HEK293 (cell line): ENCODE data around the gene SNAPC2.
A peak's percentile ranks its signal among the peaks of the same experiment; 100 is the strongest.

Source experiments
- CTCF ChIA-PET: fragments of 350-600 bp; formaldehyde crosslinking; extraction: SDS; loops from one replicate; lab custom pipeline; 2021; ENCODE audit warnings: antibody characterized with exemption; lab: Yijun Ruan, JAX
- POLR2A ChIA-PET: fragments of 300-600 bp; formaldehyde crosslinking; extraction: SDS; loops from one replicate; lab custom pipeline; 2020; ENCODE audit warnings: antibody characterized with exemption, inconsistent platforms; lab: Yijun Ruan, JAX
- H3K27ac ChIP-seq: fragments of 200-500 bp; sonication (Bioruptor generic); 2 replicates; pipeline ENCODE4 v1.5.1; 2014; ENCODE audit warnings: low read depth, low read length, control low read depth, inconsistent platforms; ENCODE audit errors: extremely low read depth
- H3K36me3 ChIP-seq, 2 experiments: fragments of 200-500 bp in 1 of 2; sonication (Bioruptor generic) in 1 of 2; 1 replicate in 1 of 2; 2 replicates in 1 of 2; pipeline ENCODE4 v1.5.1; 2014 to 2017; ENCODE audit warnings: inconsistent platforms in 2 of 2, low read length in 2 of 2; ENCODE audit not compliant: control insufficient read depth in 2 of 2, insufficient read depth in 1 of 2
- H3K4me1 ChIP-seq: fragments of 200-500 bp; sonication (Bioruptor generic); 2 replicates; pipeline ENCODE4 v1.5.1; 2014; ENCODE audit warnings: mild to moderate bottlenecking, low read length, inconsistent platforms; ENCODE audit not compliant: control insufficient read depth, insufficient read depth
- H3K4me3 ChIP-seq: 2 replicates; pipeline ENCODE4 v1.5.1; 2011; ENCODE audit warnings: low read depth, mild to moderate bottlenecking, control low read depth, low read length, moderate library complexity
- H3K9me3 ChIP-seq: fragments of 200-500 bp; sonication (Bioruptor generic); 2 replicates; pipeline ENCODE4 v1.5.1; 2014; ENCODE audit warnings: low read depth, low read length, inconsistent platforms; ENCODE audit not compliant: control insufficient read depth, insufficient read depth
- ATF2 ChIP-seq: fragments of 450-650 bp; formaldehyde crosslinking; IDR thresholded peaks from 2 replicates; pipeline ENCODE4 v1.5.1; 2016; ENCODE audit warnings: missing biosample characterization, missing genetic modification characterization, low read depth
- HIC1 ChIP-seq: fragments of 450-650 bp; formaldehyde crosslinking; IDR thresholded peaks from 2 replicates; pipeline ENCODE4 v1.5.1; 2016; ENCODE audit warnings: missing biosample characterization, missing genetic modification characterization
- KLF1 ChIP-seq: fragments of 450-650 bp; formaldehyde crosslinking; IDR thresholded peaks from 2 replicates; pipeline ENCODE4 v1.5.1; 2016; ENCODE audit warnings: missing biosample characterization, missing genetic modification characterization
- KLF16 ChIP-seq: fragments of 450-650 bp; formaldehyde crosslinking; IDR thresholded peaks from 2 replicates; pipeline ENCODE4 v1.5.1; 2017; ENCODE audit warnings: missing biosample characterization, missing genetic modification characterization
- KLF7 ChIP-seq: fragments of 450-650 bp; formaldehyde crosslinking; IDR thresholded peaks from 2 replicates; pipeline ENCODE4 v1.5.1; 2016; ENCODE audit warnings: missing biosample characterization, missing genetic modification characterization, borderline replicate concordance
- TSHZ1 ChIP-seq: fragments of 450-650 bp; formaldehyde crosslinking; IDR thresholded peaks from 2 replicates; pipeline ENCODE4 v1.5.1; 2016; ENCODE audit warnings: missing biosample characterization, missing genetic modification characterization, borderline replicate concordance
- ZBTB1 ChIP-seq: fragments of 450-650 bp; formaldehyde crosslinking; IDR thresholded peaks from 2 replicates; pipeline ENCODE4 v1.5.1; 2016; ENCODE audit warnings: missing biosample characterization, missing genetic modification characterization
- ZBTB21 ChIP-seq: fragments of 450-650 bp; formaldehyde crosslinking; IDR thresholded peaks from 2 replicates; pipeline ENCODE4 v1.5.1; 2017; ENCODE audit warnings: missing biosample characterization, missing genetic modification characterization
- ZFP69B ChIP-seq: fragments of 450-650 bp; formaldehyde crosslinking; IDR thresholded peaks from 2 replicates; pipeline ENCODE4 v1.5.1; 2016; ENCODE audit warnings: missing biosample characterization, missing genetic modification characterization
- ZNF146 ChIP-seq: fragments of 450-650 bp; formaldehyde crosslinking; IDR thresholded peaks from 2 replicates; pipeline ENCODE4 v1.5.1; 2016; ENCODE audit warnings: missing biosample characterization, missing genetic modification characterization
- ZNF2 ChIP-seq: fragments of 450-650 bp; formaldehyde crosslinking; IDR thresholded peaks from 2 replicates; pipeline ENCODE4 v1.5.1; 2016; ENCODE audit warnings: missing biosample characterization, missing genetic modification characterization
- ZNF202 ChIP-seq: fragments of 450-650 bp; formaldehyde crosslinking; IDR thresholded peaks from 2 replicates; pipeline ENCODE4 v1.5.1; 2016; ENCODE audit warnings: missing biosample characterization, missing genetic modification characterization, borderline replicate concordance
- ZNF23 ChIP-seq: fragments of 450-650 bp; formaldehyde crosslinking; IDR thresholded peaks from 2 replicates; pipeline ENCODE4 v1.5.1; 2016; ENCODE audit warnings: missing biosample characterization, missing genetic modification characterization, borderline replicate concordance
- ZNF24 ChIP-seq: fragments of 450-650 bp; formaldehyde crosslinking; IDR thresholded peaks from 2 replicates; pipeline ENCODE4 v1.5.1; 2016; ENCODE audit warnings: missing biosample characterization, missing genetic modification characterization
- ZNF274 ChIP-seq, 2 experiments: fragments of 200-500 bp in 1 of 2; fragments of 450-650 bp in 1 of 2; sonication (Bioruptor generic) in 1 of 2; formaldehyde crosslinking in 1 of 2; IDR thresholded peaks; 2 replicates each; pipeline versions ENCODE4 v1.5.1 to v1.6.1; 2014 to 2016; ENCODE audit warnings: borderline replicate concordance in 1 of 2, inconsistent platforms in 1 of 2, low read length in 1 of 2, missing biosample characterization in 1 of 2, missing genetic modification characterization in 1 of 2
- ZNF394 ChIP-seq: fragments of 450-650 bp; formaldehyde crosslinking; IDR thresholded peaks from 2 replicates; pipeline ENCODE4 v1.5.1; 2016; ENCODE audit warnings: missing biosample characterization, missing genetic modification characterization, mild to moderate bottlenecking, moderate library complexity, borderline replicate concordance
- ZNF624 ChIP-seq: fragments of 450-650 bp; formaldehyde crosslinking; IDR thresholded peaks from 2 replicates; pipeline ENCODE4 v1.5.1; 2017; ENCODE audit warnings: missing biosample characterization, missing genetic modification characterization
- ZNF76 ChIP-seq: fragments of 450-650 bp; formaldehyde crosslinking; IDR thresholded peaks from 2 replicates; pipeline ENCODE4; 2016; ENCODE audit warnings: low read depth, missing biosample characterization, missing genetic modification characterization, borderline replicate concordance
- TF ChIP-seq, protein P1 (sequence below): fragments of 450-650 bp; formaldehyde crosslinking; IDR thresholded peaks from 2 replicates; pipeline ENCODE4 v1.5.1; 2016; ENCODE audit warnings: missing biosample characterization, missing genetic modification characterization
- TF ChIP-seq, protein P2 (sequence below): fragments of 450-650 bp; formaldehyde crosslinking; IDR thresholded peaks from 2 replicates; pipeline ENCODE4 v1.5.1; 2016; ENCODE audit warnings: missing biosample characterization, missing genetic modification characterization

The SNAPC2 gene

GRCh38 chr19:7919610-7920518 is at the start of gene SNAPC2 (continued):
- TF ChIP-seq, protein P1, sequence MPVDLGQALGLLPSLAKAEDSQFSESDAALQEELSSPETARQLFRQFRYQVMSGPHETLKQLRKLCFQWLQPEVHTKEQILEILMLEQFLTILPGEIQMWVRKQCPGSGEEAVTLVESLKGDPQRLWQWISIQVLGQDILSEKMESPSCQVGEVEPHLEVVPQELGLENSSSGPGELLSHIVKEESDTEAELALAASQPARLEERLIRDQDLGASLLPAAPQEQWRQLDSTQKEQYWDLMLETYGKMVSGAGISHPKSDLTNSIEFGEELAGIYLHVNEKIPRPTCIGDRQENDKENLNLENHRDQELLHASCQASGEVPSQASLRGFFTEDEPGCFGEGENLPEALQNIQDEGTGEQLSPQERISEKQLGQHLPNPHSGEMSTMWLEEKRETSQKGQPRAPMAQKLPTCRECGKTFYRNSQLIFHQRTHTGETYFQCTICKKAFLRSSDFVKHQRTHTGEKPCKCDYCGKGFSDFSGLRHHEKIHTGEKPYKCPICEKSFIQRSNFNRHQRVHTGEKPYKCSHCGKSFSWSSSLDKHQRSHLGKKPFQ (tag by site-specific recombination) = no peak
- no peak for TF ChIP-seq ZNF624 (tag by site-specific recombination)

GRCh38 chr19:7870571-7871436 is 49.3 kb upstream of the SNAPC2 start:
- Histone ChIP-seq H3K4me1 (peaks cover 6% of the 10 kb centered on the region), H3K4me3 (no peak overlapping the region), H3K36me3 (no peaks in the 10 kb centered on the region), H3K9me3 (no peaks in the 10 kb centered on the region), H3K27ac (no peak overlapping the region)
- CTCF ChIA-PET = interaction anchor here (0.6 to 1.6 kb wide), 4 partner anchors 12 to 275 kb away, joined by 4 to 5 read pairs (median 4); partner anchors contain the start of gene CAMSAP3
- POLR2A ChIA-PET = interaction anchor here (1.1 to 2.5 kb wide), 5 partner anchors 18 to 53 kb away, joined by 3 to 15 read pairs (median 5); partner anchors contain the start of genes LRRC8E, MAP2K7 and SNAPC2
- TF ChIP-seq ZNF202 (tag by site-specific recombination) = no peak
- TF ChIP-seq ZFP69B = peak; percentile 42; the same call in 1 of the 2 replicates
- no peak for TF ChIP-seq ZNF23
- no peak for TF ChIP-seq ZNF274 (IDR thresholded peaks at IDR 0.05; ENCODE audit: low read length)
- no peak for TF ChIP-seq ZNF274 (tag by site-specific recombination; IDR thresholded peaks at IDR 0.05; ENCODE audit: borderline replicate concordance)
- TF ChIP-seq TSHZ1 (tag by site-specific recombination) = no peak
- TF ChIP-seq ATF2 = 0 out of 2 replicates have a peak, but pooled peaks have one; percentile 13
- TF ChIP-seq, protein P2, sequence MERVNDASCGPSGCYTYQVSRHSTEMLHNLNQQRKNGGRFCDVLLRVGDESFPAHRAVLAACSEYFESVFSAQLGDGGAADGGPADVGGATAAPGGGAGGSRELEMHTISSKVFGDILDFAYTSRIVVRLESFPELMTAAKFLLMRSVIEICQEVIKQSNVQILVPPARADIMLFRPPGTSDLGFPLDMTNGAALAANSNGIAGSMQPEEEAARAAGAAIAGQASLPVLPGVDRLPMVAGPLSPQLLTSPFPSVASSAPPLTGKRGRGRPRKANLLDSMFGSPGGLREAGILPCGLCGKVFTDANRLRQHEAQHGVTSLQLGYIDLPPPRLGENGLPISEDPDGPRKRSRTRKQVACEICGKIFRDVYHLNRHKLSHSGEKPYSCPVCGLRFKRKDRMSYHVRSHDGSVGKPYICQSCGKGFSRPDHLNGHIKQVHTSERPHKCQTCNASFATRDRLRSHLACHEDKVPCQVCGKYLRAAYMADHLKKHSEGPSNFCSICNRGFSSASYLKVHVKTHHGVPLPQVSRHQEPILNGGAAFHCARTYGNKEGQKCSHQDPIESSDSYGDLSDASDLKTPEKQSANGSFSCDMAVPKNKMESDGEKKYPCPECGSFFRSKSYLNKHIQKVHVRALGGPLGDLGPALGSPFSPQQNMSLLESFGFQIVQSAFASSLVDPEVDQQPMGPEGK = peak; percentile 86
- TF ChIP-seq ZBTB1 (tag by site-specific recombination) = 0 out of 2 replicates have a peak, but pooled peaks have one; percentile 11
- no peak for TF ChIP-seq ZNF24 (tag by site-specific recombination)
- TF ChIP-seq HIC1 = 0 out of 2 replicates have a peak, but pooled peaks have one; percentile 10
- 0 out of 2 replicates have a peak, but pooled peaks have one; percentile 38 for TF ChIP-seq KLF7 (tag by site-specific recombination)
- 0 out of 2 replicates have a peak, but pooled peaks have one; percentile 1 for TF ChIP-seq ZNF146 (tag by site-specific recombination)
- TF ChIP-seq ZNF76 = no peak
- no peak for TF ChIP-seq ZNF2 (tag by site-specific recombination)
- no peak for TF ChIP-seq ZNF394 (tag by site-specific recombination)
- peak; percentile 68 for TF ChIP-seq KLF1
- peak; percentile 50; the same call in 1 of the 2 replicates for TF ChIP-seq KLF16
- TF ChIP-seq ZBTB21 (tag by site-specific recombination) = 0 out of 2 replicates have a peak, but pooled peaks have one; percentile 4
